Activated CD4-positive, alpha-beta T cell treated with anti-CD3 and anti-CD28 coated beads, Interleukin-2, amount 50 U/mL, for 48 hours (primary cell): Measurements from ENCODE around the gene AMOT.
"Not testable (repeated sequence)": the region's sequence is repeated elsewhere in the genome, so short reads cannot be mapped to it uniquely, and the experiment has no call there.

Experiments used
- DNase-seq, 2 experiments: peaks; one replicate each; pipeline ENCODE4 v3.0.0-alpha.2; 2020

The AMOT gene, protein sequence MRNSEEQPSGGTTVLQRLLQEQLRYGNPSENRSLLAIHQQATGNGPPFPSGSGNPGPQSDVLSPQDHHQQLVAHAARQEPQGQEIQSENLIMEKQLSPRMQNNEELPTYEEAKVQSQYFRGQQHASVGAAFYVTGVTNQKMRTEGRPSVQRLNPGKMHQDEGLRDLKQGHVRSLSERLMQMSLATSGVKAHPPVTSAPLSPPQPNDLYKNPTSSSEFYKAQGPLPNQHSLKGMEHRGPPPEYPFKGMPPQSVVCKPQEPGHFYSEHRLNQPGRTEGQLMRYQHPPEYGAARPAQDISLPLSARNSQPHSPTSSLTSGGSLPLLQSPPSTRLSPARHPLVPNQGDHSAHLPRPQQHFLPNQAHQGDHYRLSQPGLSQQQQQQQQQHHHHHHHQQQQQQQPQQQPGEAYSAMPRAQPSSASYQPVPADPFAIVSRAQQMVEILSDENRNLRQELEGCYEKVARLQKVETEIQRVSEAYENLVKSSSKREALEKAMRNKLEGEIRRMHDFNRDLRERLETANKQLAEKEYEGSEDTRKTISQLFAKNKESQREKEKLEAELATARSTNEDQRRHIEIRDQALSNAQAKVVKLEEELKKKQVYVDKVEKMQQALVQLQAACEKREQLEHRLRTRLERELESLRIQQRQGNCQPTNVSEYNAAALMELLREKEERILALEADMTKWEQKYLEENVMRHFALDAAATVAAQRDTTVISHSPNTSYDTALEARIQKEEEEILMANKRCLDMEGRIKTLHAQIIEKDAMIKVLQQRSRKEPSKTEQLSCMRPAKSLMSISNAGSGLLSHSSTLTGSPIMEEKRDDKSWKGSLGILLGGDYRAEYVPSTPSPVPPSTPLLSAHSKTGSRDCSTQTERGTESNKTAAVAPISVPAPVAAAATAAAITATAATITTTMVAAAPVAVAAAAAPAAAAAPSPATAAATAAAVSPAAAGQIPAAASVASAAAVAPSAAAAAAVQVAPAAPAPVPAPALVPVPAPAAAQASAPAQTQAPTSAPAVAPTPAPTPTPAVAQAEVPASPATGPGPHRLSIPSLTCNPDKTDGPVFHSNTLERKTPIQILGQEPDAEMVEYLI

DNA sequence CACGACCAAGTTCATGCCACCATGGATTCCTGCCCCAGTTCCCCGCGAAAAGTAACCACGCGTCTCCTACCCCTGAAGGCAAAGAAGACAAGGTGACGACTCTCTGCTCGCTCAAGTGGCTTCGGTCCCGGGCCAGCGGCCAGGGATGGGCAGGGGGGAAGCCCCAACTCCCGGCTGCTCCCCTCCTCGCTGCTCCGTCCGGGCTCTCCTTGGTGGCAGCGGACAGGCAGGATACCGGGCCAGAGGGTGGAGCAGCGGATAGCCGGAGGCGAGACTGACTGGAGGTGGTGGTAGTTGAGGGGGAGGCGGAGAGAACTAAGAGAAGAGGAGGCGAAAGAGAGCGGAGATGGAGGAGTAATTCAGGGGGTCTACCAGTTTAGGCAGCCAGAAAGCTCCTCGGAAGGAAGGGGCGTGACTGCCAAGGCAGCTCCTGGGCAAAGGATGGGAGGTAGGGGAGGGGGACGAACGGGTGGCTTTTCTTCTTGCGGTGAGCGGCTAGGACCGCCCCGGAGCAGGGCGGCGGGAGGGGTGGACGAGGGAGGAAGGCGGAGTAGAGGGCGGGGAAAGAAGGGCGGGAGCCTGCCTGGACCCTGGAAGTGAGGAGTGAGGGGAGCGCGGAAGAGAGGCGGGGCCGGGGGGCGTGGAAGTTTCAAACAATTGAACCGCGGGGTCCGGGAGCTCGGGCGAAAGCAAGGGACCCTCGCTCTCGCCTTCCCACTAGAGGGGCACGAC is at the start of gene AMOT:
AMOT (minus strand) TSS at position 450 of the 732 bp plus-strand sequence. CDS start 17,705 bp downstream, outside the sequence.
- peak; percentile 58 to 71 for DNase-seq

DNA sequence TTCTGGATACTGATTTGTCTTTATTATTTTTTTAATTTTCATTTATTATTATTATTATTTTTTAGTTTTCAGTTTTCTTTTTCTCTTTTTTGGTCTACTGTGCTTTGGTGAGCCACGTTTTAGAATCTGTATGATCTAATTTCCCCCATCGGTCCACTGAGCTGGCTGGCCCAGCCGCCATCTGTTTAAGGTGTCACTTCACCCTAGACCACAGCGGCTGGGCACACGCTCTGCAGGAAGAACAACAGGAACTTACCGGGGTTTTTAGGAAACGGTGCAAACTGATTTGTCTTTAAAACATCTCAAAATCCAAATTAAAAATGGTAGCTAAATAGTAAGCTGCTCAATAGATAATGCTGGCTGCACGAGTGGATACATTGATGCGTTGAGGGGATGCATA is 48.8 kb upstream of the AMOT start:
- DNase-seq = no peak

DNA sequence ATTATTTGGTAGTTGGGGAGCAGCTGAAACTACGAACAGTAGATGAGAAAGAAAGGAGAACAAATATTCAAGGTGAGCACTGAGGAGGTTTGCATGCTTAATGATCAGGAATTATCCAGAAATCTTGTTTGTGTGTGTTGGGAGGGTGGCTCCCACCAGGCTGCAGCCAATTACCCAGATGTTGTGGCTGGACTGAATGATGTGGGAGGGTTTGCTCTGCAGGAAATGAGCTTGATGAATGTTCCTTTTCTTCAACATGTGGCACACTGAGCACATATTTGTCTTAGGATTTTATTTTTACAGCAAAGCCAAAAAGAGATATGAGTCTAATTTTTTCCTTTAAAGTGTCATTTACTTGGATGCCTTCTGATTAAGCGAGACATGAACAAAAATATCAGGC is 48.3 kb upstream of the AMOT start:
- DNase-seq = no peak

DNA sequence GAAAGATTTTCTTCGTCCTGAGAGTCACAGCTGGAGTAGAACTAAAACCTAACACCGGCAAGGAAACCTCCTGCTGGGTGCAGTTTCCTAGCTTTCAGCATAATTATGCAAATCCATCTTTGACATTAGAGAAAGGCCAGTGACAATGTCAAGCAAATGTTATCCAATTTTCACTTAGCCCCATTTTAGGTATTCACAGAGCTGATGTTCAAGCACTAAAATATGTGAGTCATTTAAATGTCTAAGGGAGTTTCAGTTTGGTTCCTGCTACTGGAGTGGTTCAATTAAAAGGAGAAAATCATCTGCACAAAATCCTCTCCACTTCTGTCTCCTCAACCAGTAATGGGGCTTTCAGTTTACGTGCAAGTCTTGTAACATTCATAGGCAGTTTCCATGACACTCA is 37.1 kb upstream of the AMOT start:
- no peak for DNase-seq

DNA sequence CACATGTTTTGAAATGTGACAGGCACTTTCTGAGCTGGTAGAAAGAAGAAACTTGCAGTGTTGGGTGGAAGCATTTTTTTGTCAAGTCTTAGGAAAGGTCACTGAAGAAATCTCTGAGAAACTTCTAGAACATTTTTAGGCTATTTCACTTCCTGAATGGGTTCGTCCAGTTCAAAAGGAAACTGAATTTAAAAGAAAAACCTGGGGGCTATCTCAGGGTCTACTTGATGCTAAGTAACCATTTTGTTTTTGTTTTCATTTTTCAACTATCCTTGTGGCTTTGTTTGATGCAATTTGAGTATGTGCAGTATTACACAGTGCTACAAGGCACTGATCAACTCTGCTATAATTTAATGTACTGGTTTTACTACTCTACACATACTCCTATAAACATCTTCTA is 34.0 kb upstream of the AMOT start:
- no peak for DNase-seq

DNA sequence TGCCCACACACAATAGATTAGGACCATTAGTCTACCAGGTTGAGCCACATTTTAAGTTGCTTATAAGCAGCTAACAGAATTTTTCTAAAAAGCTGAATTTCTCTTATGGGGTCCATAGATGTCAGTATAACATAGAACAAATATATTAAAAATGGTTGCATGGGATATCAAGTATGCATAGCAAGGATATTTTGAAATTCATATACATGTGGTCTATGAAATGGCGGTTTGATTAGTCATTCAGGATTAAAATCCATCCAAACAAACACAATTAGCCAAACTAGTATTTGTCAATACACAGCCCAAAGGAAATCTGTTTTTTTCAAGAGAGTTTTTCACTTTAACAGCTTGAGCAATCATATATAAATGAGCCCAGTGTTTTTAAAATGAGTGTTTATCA is 33.5 kb upstream of the AMOT start:
- DNase-seq = no peak

DNA sequence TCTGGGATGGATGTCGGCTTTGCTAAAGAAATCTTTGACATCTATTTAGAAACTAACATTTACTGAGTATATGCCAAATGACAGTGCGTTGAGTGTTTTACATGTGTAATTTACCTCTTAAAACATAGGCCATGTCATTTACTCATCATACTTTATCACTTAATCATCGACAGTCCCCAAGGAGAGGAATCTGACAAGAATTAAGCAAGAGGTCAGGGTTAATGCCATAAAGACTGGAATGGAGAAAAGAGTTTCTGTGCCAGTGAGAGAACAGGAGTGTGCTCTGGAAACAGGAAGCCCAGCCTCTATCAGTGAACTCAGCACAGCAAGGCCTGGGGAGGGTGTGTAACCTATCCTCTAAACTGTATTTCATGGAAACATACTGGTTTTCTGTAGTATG is 28.0 kb upstream of the AMOT start:
- DNase-seq = no peak

DNA sequence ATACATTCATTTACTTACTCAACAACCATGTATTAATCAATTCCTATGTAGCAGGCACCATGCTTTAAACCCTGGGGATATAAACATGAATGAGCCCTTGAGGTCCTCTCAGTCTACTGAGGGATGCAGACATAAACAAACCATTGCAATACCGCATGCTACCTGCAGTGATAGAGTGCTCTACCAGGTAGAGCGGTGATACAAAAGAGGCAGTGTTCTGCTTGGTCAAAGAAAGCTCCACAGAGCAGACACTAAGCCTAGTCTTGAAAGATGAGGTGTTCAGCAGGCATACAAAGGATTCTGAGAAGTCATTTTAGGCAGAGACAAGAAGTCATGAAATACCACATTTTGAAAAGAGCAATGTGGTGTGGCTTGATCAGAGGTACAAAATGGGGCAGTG is 26.9 kb upstream of the AMOT start:
- no peak for DNase-seq

DNA sequence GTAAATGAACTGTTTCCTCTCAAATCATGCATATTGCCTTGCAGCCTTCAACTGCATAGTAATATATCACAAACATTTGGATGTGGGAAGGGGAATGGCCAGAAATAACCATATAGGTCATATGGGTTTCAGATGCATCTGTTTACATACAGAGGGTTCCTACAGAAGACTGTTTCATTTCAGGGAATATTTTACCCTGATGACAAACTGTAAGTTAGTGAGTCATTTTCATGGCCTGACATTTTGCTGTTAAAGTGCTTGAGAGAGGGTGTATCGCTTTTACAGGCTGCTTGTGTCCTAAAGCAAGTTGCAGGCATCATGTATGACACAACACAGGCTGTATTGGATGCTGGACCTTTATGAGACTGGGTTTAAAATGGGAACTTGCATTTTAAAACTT is 25.5 kb upstream of the AMOT start:
- no peak for DNase-seq

DNA sequence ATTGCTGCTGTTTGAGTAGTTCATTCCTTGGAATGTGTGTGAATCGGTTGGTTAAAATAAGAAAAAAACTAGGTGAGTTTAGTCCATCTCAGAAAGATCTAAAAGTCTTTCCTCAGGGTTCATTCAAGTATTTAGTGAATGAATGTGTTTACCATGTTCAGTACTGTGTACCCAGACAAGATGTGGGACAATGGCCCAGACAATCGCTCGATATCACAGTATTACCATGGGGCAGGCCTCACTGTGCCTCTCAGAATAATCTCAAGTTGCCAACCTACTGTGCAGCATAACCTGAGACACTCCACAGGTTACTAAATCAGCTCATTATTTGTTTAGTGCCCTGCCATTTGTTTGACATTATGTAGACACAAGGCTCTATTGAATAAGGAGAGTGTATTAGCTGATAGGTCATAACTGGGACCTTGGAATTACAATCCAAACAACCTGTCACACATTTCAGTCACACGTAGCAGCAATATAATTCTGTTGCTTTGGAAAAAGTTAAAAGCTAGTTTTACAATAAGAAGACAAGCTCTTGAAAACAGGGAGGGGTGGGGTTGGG is 24.9 kb upstream of the AMOT start:
- no peak for DNase-seq

DNA sequence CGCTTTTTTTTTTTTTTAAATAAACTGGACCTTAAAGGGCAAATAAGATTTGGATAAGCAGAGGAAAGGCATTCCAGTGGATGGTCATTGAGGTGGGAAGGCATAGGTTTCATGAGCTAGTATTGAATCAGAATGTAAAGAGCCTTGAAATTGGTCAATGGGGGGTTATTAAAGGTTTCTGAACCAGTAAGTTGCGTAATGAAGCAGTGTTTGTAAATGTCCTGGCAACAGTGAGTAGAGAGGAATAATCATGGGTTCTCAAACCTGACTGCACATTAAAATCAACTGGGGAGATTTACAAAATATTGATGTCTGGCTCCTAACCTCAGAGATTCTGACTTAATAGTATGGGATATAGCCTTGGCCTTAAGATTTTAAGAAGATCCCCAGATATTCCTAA is 23.2 kb upstream of the AMOT start:
- no peak for DNase-seq

DNA sequence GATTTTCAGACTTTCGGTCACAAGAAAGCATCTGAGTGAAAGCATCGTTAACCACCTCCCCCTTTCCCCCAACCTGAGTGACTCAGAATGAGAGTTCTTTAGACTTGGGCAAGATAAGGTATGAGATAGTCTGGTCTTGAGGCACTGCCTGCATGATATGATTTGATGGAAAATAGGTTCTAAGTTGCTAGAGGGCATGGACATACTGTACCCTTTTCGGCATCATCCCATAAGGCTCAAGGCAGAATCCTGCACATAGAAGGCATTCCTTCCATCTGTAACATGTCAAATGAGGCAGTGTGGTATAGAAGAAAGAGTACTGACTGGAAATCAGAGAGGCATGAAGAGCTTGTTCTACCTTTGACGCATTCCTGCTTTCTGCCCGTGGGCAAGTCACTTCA is 16.8 kb upstream of the AMOT start:
- peak in 1 of 2 experiments; percentile 4 for DNase-seq

DNA sequence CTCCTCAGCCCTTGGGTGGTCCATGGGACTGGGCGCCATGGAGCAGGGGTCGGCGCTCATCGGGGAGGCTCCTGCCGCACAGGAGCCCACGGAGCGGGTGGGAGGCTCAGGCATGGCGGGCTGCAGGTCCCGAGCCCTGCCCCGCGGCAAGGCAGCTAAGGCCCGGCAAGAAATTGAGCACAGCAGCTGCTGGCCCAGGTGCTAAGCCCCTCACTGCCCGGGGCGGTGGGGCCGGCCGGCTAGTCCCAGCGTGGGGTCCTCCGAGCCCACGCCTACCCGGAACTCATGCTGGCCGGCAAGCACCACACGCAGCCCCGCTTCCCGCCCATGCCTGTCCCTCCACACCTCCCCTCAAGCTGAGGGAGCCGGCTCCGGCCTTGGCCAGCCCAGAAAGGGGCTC is 14.3 kb upstream of the AMOT start:
- DNase-seq = not testable (repeated sequence)

DNA sequence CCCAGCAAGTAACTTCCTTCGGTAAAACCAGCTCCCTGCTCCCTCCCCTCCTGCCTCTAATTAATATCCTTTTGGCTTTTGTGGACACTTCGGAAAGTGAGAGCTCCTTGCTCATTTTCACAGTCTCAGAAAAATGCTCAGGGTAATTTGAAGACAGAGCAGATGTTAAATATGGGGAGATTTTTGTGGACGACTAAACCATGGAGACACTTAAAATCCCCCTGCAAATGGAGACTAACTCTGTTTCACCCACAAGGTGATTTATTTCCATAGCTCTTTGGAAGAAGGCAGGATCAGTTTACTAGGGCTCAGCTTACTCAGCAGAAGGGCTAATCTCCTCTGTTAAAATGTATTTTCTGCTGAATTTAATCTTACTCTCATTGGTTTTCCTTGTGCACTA is 12.2 kb upstream of the AMOT start:
- DNase-seq = no peak

DNA sequence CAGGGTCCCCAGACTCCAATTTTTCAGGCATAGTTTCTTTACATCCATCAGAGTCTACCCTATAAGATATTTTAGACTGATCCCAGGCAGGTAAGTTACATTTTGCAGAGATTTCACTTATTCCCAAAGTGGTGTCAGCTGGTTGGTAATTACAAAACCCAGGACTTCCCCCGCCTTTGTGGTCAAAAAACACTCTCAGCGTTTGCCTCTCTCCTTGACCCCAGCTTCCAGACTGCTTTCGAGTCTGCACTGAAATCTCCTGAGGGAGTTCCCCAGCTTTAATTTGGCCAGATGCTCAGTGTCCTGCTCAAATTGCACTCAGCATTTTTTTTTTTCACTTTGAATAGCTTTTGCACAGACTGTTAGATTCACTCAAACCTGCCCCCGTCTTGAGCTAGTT is 11.2 kb upstream of the AMOT start:
- peak; percentile 3 to 6 for DNase-seq

DNA sequence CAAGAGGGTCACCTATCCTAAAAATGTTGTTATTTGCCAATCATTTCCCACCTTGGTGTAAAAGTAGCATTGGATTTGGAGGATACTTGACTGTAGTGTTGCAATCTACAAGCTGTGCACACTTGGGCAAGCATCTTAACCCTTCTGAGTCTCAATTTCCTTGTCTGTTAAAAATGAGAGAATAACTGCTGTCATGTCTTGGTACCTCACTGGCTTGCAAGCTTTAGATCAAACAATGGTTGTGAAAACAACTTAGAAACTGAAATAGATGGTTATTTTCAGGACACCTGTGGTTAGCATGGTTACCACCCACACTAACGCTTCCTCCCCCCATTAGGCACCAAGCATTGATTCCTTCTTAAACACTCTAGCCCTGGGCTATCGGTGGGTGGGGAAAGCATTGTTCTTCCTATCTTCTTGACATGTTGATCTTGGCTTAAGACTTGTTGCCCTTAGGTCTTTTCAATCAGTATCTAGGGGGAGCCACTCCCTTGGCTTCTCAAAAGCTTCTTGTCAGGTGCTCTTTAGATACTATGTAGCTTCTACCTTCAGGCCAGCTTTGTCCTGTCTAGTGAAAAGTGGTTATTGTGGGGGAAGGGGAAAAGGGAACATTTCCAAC is 10.6 kb upstream of the AMOT start:
- peak in 1 of 2 experiments; percentile 2 for DNase-seq

DNA sequence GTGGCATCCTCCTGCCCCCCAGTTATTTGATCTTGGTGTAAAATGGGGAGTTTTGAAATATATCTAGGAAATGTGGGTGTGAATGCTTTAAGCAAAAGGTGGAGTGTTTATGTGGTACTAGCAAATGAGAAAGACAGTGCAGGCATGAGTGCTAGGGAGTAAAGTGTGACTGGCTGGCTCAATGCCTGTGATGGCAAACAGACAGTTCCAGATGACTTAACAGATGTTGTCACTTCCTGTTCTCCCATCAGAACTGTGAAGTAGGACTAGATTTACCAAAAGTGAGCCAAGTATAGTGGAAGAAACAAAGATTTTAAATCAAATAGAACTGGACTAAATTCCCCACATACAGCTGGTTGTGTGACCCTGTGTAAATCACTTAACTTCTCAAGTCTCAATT is 8.4 kb upstream of the AMOT start:
- no peak for DNase-seq

DNA sequence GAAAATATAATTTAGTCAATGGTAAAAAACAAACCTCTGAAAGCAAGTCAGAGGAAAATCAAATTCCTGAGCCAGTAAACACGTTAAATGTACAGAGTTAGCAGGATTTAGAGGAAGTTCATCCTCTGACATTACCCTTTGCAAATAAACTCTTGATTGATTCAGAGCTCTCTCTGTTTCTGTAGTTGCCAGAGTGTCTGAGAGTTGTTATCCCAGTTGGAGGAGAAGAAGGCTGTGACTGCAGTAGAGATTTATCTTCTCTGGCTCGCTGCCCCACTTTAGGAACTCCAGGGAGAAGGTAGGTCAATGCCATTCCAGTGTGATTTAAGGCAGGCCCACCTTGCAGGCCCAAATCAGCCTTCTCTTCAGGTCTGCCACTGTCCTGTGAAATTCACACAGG is 6.2 kb upstream of the AMOT start:
- no peak for DNase-seq

DNA sequence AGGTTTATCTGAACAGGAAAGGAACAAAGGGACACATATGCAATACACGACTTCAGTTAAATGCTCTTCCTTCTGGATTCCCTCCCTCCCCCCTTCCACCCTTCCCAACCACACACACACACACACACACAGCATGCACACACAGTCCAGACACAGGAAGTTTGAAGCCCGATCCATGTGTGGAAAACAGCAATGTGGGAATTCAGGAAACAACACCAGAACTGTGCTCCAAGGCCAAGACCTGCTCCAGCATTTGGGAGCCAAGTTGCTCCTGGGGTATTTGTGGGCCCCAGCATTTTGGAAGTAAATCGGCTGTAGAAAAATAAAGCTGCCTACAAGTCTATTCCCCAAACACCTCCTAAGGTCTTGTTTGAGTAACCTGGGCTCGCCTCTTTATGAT is 5.6 kb upstream of the AMOT start:
- DNase-seq = no peak

DNA sequence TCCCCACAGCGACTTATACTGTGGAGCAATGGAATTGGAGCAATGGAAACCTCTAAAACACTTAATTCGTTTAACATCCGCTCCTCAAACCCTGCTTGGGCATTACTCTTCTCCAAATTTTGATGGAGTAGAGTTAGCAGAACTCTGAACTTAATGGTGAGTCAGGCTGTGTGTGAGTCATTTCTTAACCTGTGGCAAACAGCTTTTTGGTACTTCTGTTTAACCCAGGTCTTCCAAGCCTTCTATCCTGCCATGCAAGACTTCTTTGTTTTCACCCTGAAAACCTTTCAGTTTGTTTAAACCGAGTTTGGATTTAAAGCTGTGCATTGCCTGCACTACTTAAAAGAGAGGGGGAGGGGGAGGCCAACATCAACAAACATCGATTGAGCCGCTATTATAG is 3.6 kb upstream of the AMOT start:
- no peak for DNase-seq

DNA sequence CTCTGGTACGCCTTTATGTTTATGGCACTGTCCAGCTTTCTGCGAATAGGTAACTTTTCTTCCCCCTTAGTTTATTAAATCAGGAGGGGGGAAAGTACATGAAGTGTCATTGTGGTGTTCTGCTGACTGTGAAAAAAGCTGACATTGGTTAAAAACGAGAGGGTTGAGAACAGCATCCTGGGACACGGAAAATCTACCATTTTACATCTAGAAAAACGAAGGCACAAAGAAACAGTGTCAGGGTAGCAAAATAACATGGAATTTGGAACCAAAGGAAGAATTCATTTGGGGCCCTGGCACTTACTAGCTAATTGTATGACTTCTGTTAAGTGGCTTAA is 1.2 kb upstream of the AMOT start:
- no peak for DNase-seq

DNA sequence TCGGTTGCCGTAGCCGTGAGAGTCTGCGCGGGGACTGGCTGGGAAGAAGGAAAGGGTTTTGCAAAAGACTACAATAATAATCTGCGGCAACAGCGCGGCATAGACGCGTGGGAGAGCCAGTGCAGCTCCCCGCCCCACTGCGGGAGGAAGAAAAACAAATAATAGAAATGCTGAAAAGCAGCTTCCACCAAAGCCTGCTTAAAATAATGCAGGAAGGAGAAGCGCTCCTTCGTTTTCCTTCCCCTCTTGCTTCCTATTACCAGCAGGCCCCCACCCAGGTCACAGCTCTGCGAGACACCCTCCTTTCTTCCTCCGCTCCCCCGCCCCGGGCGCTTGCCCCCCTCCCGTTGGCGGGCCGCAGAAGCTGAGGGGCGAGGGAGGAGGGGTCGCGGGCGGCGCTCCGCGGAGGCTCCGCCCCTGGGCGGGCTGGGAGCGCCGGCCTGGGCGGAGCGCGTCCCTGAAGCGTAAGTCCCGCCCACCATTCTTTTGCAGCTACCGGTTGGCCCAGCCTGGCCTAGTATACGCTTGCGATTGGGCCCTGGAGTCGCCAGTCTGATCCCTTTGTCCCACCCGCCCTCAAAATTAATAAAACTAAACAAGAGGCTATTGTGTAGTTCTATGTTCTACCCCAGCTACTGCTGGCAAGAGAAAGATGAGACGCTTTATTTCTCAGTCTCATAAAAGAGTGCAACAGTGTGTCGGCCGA is 636 bp upstream of the AMOT start:
- DNase-seq = peak; percentile 59 to 71
